ENCODE measurements around the gene CEPT1.

CEPT1 gene

DNA sequence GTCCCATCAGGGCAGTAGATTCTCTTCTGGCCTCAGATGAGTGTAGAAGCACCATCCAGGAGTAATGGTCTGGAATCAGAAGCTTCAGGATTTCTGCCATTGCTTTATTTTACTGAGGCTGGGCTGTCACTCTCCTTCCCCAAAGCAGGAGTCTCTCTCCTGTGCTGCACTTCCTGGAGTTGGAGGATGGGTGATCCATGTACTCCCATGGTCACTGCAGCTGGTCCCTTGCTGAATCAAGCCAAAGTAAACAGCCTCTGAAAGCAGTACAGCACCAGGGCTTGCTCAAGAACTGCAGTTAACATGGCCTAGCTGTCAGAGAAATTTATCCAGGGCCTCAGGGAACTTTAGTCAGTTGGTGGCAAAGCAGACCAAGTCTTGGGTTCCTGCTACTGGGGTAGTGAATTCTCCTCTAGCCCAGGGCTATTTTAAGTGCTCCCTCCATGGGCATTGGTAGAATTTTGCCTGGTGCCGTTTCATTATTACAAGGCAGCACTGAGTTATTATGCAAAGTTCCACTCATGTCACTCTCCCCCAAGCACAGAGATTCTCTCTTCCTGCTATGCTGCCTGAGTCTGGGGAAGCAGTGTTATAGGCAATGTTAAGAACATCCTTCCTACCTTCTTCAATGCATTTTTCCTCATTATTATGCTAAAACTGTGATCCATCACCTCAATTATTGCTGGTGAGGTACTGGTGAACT, 29.7 kb upstream of the CEPT1 start:
- TF ChIP-seq, protein P1, sequence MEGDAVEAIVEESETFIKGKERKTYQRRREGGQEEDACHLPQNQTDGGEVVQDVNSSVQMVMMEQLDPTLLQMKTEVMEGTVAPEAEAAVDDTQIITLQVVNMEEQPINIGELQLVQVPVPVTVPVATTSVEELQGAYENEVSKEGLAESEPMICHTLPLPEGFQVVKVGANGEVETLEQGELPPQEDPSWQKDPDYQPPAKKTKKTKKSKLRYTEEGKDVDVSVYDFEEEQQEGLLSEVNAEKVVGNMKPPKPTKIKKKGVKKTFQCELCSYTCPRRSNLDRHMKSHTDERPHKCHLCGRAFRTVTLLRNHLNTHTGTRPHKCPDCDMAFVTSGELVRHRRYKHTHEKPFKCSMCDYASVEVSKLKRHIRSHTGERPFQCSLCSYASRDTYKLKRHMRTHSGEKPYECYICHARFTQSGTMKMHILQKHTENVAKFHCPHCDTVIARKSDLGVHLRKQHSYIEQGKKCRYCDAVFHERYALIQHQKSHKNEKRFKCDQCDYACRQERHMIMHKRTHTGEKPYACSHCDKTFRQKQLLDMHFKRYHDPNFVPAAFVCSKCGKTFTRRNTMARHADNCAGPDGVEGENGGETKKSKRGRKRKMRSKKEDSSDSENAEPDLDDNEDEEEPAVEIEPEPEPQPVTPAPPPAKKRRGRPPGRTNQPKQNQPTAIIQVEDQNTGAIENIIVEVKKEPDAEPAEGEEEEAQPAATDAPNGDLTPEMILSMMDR (IDR thresholded peaks at IDR 0.05; ENCODE audit: insufficient read depth, low read length, missing control alignments), result no peak
- ChIA-PET CTCF (no interaction called here), POLR2A (no interaction called here)
- no peak for DNase-seq (ENCODE audit: low read depth, low spot score)
- no peak overlapping the region for H3K4me3 ChIP-seq (ENCODE audit: low read depth, low read length)

DNA sequence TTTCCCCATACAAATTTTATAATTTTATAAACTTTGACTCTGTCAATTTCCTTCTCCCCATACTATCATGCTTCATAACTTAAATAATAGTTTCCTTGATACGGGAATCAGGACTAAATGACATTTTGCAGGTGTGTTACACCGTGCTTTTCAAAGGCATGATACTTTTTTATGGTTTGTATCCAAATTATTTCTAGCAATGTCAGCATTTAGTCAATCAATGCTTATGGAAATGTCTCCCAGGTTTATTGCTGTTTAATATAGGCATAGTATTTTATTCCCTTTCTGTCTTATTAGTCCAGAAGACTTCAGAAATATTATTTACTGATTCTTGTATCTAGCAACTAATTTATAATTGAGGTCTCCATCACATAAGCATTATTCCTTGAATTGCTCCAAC, 23.5 kb upstream of the CEPT1 start:
- ChIA-PET POLR2A (no interaction called here), CTCF (no interaction called here)
- TF ChIP-seq, protein P1 (IDR thresholded peaks at IDR 0.05; ENCODE audit: insufficient read depth, low read length, missing control alignments), result no peak
- no peak overlapping the region for H3K4me3 ChIP-seq (ENCODE audit: low read depth, low read length)
- no peak for DNase-seq (ENCODE audit: low read depth, low spot score)

DNA sequence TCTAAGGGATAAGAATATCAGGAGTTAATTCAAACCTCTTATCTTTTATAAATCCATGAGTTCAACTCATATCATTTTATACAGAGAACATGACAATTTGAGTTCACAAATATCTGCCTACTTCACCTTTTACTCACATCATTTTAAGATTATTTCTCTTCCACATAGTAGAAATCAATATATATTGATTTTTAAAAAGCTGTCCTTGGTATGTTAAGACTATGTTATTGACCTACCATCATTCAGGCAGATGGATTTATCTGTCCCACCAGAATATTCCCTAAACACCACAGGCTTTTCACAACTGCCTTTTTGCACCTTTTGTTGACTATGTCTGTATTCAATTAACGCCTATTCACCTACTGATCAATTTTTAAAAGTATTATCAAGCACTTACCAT, 13.7 kb upstream of the CEPT1 start:
- POLR2A ChIA-PET, result no interaction called here
- CTCF ChIA-PET, result interaction anchor here (2.2 kb wide), 1 partner anchor 13 kb away, joined by 6 read pairs; no protein-coding TSS in a partner anchor
- H3K4me3 ChIP-seq (ENCODE audit: low read depth, low read length), result no peak overlapping the region
- DNase-seq (ENCODE audit: low read depth, low spot score), result no peak
- TF ChIP-seq, protein P1 (IDR thresholded peaks at IDR 0.05; ENCODE audit: insufficient read depth, low read length, missing control alignments), result no peak

DNA sequence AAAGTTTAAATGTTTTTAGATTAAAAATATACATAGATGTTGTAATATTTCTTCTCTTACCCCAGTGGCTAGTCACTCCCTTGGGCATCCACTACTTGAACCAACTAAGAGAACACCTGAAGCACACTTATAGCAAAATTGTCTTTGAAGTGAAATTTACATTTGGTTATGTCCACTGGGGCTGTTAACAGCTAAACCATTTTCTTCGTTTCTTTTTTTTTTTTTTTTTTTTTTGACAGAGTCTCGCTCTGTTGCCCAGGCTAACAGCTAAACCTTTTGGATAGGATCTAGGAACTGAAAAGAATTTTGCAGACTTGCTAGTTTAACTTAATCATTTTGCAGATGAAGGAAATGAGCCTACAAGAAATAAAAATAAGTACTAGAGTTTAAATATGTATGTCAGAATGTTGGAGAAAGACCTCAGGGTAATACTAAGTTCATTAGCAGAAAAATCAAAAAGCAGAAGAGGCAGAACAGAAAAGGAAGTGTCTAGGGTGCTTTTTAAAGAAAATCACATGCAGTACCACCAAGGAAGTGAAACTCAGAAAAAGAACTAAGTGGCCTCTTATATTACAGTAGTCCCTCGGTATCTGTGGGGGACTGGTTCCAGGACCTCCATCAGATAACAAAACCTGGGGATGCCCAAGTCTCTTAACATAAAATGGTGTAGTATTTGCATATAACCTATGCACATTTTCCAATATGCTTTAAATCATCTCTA, 11.9 kb upstream of the CEPT1 start:
- CTCF ChIA-PET, result no interaction called here
- DNase-seq (ENCODE audit: low read depth, low spot score), result no peak
- H3K4me3 ChIP-seq (ENCODE audit: low read depth, low read length), result no peak overlapping the region
- TF ChIP-seq, protein P1 (IDR thresholded peaks at IDR 0.05; ENCODE audit: insufficient read depth, low read length, missing control alignments), result no peak
- POLR2A ChIA-PET, result no interaction called here

DNA sequence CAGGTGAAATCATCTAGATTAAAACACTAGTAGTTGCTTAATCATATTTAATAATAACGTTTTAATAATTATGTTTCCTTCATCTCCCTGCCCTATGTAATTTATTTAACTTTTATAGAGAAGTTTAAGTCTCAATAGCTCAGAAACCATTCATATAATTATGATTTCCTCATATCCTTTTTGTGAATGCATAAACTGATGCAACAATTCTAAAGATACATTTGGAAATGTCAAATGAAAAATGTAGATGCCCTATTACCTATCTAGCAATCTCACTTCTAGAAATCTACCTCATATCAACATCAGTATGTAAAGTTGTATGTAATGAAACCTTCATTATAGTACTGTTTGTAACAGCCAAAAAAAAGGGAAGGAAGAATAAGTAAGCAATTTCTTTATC, 10.6 kb upstream of the CEPT1 start:
- no peak overlapping the region for H3K4me3 ChIP-seq (ENCODE audit: low read depth, low read length)
- ChIA-PET POLR2A (no interaction called here), CTCF (no interaction called here)
- no peak for DNase-seq (ENCODE audit: low read depth, low spot score)
- TF ChIP-seq, protein P1 (IDR thresholded peaks at IDR 0.05; ENCODE audit: insufficient read depth, low read length, missing control alignments), result no peak

DNA sequence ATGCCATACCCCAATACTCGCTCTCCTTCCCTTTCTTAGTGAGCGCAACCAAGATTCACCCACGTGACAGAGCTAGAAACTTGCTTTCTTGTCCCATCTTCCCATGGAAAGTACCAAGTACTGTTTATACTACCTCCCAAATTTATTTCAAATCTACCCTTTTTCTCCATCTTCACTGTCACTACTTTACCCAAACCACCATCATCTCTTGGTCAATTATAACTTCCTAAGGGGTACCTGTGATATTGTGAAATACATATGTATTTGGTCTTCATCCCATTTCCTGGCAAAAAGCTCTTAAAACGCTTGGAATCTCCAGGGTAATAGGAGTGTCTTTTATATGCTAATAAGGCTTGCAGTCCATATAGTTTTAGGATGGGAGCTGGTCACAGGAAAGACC, 8.3 kb upstream of the CEPT1 start:
- ChIA-PET POLR2A (no interaction called here), CTCF (interaction anchor here (1.2 kb wide), 1 partner anchor 8 kb away, joined by 4 read pairs; no protein-coding TSS in a partner anchor)
- TF ChIP-seq, protein P1 (IDR thresholded peaks at IDR 0.05; ENCODE audit: insufficient read depth, low read length, missing control alignments), result no peak
- DNase-seq (ENCODE audit: low read depth, low spot score), result no peak
- no peak overlapping the region for H3K4me3 ChIP-seq (ENCODE audit: low read depth, low read length)
